K562 (cell line): ENCODE measurements around the gene MLX. TPM values are rescaled to one million over a fixed set of nuclear protein-coding genes. Genes with fewer than 3 reads are reported as not detected.

Experiments used
- BRD4 ChIP-seq: fragments of 200-600 bp; sonication (generic); IDR thresholded peaks from 2 replicates; pipeline ENCODE4 v1.6.1; 2017; ENCODE audit warnings: inconsistent platforms
- CBFA2T2 ChIP-seq: fragments of 450-650 bp; conservative IDR thresholded peaks from 2 replicates; pipeline ENCODE4 v1.6.1; 2017; ENCODE audit warnings: mild to moderate bottlenecking
- CBX3 ChIP-seq, 2 experiments: IDR thresholded peaks; 1 replicate in 1 of 2; 2 replicates in 1 of 2; pipeline ENCODE4 v1.6.1; 2012; ENCODE audit warnings: inconsistent platforms in 2 of 2, low read length in 2 of 2, borderline replicate concordance in 1 of 2, control low read depth in 1 of 2
- CUX1 ChIP-seq: fragments of 200-800 bp; sonication (Bioruptor generic); IDR thresholded peaks from 2 replicates; pipeline ENCODE4 v1.6.1; 2016; ENCODE audit warnings: missing genetic modification characterization, missing compliant biosample characterization
- ELF1 ChIP-seq: fragments of 200-800 bp; sonication (Bioruptor generic); IDR thresholded peaks from 2 replicates; pipeline ENCODE4 v1.6.1; 2016; ENCODE audit warnings: missing genetic modification characterization, missing compliant biosample characterization
- ESRRA ChIP-seq: fragments of 450-650 bp; IDR thresholded peaks from 2 replicates; pipeline ENCODE4 v1.6.1; 2014; ENCODE audit warnings: low read depth, mild to moderate bottlenecking, moderate library complexity, borderline replicate concordance
- ETS2 ChIP-seq: IDR thresholded peaks from 2 replicates; pipeline ENCODE4 v1.6.1; 2016; ENCODE audit warnings: borderline replicate concordance, missing genetic modification characterization, mild to moderate bottlenecking, moderate library complexity, missing compliant biosample characterization; ENCODE audit not compliant: poor library complexity, severe bottlenecking
- EZH2 ChIP-seq: IDR thresholded peaks from 2 replicates; pipeline ENCODE4 v1.6.1; 2012; ENCODE audit warnings: low read depth, mild to moderate bottlenecking, inconsistent platforms, low read length, borderline replicate concordance
- NFE2L1 ChIP-seq: fragments of 450-650 bp; IDR thresholded peaks from 2 replicates; pipeline ENCODE4 v1.6.1; 2016; ENCODE audit warnings: missing genetic modification characterization, low read depth, mild to moderate bottlenecking, missing compliant biosample characterization, moderate library complexity, borderline replicate concordance
- POLR2H ChIP-seq: IDR thresholded peaks from 2 replicates; pipeline ENCODE4 v1.6.1; 2016; ENCODE audit warnings: missing genetic modification characterization, low read depth, mild to moderate bottlenecking, control low read depth, missing compliant biosample characterization, moderate library complexity
- RBM17 ChIP-seq: fragments of 200-400 bp; formaldehyde crosslinking; IDR thresholded peaks from 2 replicates; pipeline ENCODE4 v1.6.1; 2017; ENCODE audit warnings: low read depth, mild to moderate bottlenecking, low read length, borderline replicate concordance
- SRSF1 ChIP-seq: fragments of 200-400 bp; formaldehyde crosslinking; IDR thresholded peaks from 2 replicates; pipeline ENCODE4 v1.6.1; 2017; ENCODE audit warnings: mild to moderate bottlenecking, low read depth, low read length, moderate library complexity
- SUPT5H ChIP-seq: fragments of 450-650 bp; IDR thresholded peaks from 2 replicates; pipeline ENCODE4 v1.6.1; 2016
- ZBTB8A ChIP-seq: fragments of 450-650 bp; IDR thresholded peaks from 2 replicates; pipeline ENCODE4 v1.6.1; 2018; ENCODE audit warnings: mild to moderate bottlenecking, moderate library complexity; ENCODE audit not compliant: partially characterized antibody
- ZNF184 ChIP-seq: sonication (generic); formaldehyde crosslinking; IDR thresholded peaks from 2 replicates; pipeline ENCODE4 v1.5.0; 2020; ENCODE audit warnings: missing genetic modification reagents
- ZSCAN32 ChIP-seq: fragments of 450-650 bp; formaldehyde crosslinking; IDR thresholded peaks from 2 replicates; pipeline ENCODE4 v1.4.0; 2020; ENCODE audit warnings: mild to moderate bottlenecking, moderate library complexity
- polyA plus RNA-seq, 8 experiments: library from polyadenylated mRNA; depleted of rRNA in 4 of 8; stranded (reverse) in 5 of 8; unstranded in 3 of 8; fragments of >200 nt; fragmentation: Nextera tagmentation in 2 of 8; fragmentation: Illumina TruSeq in 1 of 8; extraction: Ambion mirVana in 2 of 8; extraction: Trizol in 1 of 8; gene quantifications; 2 replicates each; pipeline versions ENCODE4 v1.2.1 to v1.2.3, GENCODE V29; 2011 to 2014; ENCODE audit warnings: inconsistent platforms in 1 of 8, missing spikeins in 1 of 8
- total RNA-seq, 7 experiments: library from RNA; depleted of rRNA in 6 of 7; stranded (reverse); fragments of >200 nt in 6 of 7; fragmentation: Illumina TruSeq in 2 of 7; extraction: Trizol in 2 of 7; gene quantifications; 2 replicates each; pipeline versions ENCODE4 v1.2.1 to v1.2.3, GENCODE V29; 2011 to 2021; ENCODE audit warnings: low replicate concordance in 1 of 7
- TF ChIP-seq, protein P1 (sequence below): sonication (generic); formaldehyde crosslinking; IDR thresholded peaks from 2 replicates; pipeline ENCODE4 v1.8.0; 2022; ENCODE audit warnings: mild to moderate bottlenecking, missing genetic modification reagents
- TF ChIP-seq, protein P2 (sequence below), 2 experiments: fragments of 450-650 bp in 1 of 2; IDR thresholded peaks; 2 replicates each; pipeline ENCODE4 v1.6.1; 2011 to 2017; ENCODE audit warnings: low read depth in 2 of 2, antibody characterized with exemption in 1 of 2, borderline replicate concordance in 1 of 2, low read length in 1 of 2, mild to moderate bottlenecking in 1 of 2, mixed read lengths in 1 of 2; ENCODE audit not compliant: control insufficient read depth in 1 of 2

MLX gene
- total and polyA plus RNA-seq, 9 of the 15 experiments (the other 6 are each of a cell fraction or from before 2014, with no cell fraction given) = 42.9 to 100 (median 58.9) TPM

DNA sequence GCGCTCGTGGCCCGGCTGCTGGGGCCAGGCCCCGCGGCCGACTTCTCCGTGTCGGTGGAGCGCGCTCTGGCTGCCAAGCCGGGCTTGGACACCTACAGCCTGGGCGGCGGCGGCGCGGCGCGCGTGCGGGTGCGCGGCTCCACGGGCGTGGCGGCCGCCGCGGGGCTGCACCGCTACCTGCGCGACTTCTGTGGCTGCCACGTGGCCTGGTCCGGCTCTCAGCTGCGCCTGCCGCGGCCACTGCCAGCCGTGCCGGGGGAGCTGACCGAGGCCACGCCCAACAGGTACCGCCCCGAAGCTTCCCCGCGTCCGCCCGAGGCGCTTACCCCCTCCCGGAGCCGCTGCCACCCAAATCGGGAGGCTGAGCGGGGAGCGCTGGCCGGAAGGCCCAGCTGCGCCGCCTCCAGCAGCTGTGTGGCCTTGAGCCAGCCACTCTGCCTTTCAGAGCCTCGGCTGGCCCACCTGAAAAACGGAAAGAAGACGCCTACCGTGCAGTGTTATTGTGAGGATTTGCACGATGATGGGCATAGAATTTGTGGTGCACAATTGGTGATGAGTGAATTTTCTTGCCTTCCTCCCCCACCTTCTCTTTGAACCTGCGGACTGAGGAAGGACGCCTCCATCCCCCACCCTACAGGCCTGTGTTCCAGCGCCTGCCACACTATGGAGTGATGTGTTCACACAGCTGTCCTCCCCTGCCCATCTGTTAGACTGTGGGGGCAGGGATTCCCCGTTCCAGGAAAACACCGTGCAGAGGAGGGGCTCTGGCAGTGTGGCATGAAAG, 30.3 kb upstream of the MLX start (continued):
- TF ChIP-seq CUX1 (CRISPR knock-in tag) = no peak
- TF ChIP-seq, protein P1, sequence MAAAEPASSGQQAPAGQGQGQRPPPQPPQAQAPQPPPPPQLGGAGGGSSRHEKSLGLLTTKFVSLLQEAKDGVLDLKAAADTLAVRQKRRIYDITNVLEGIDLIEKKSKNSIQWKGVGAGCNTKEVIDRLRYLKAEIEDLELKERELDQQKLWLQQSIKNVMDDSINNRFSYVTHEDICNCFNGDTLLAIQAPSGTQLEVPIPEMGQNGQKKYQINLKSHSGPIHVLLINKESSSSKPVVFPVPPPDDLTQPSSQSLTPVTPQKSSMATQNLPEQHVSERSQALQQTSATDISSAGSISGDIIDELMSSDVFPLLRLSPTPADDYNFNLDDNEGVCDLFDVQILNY (CRISPR knock-in tag) = no peak
- no peak; the same call in 1 of the 2 replicates for TF ChIP-seq CBFA2T2
- no peak for TF ChIP-seq CBX3 (IDR thresholded peaks at IDR 0.05; ENCODE audit: borderline replicate concordance in 1 of 2, low read length in 2 of 2)
- TF ChIP-seq POLR2H (tag) = no peak
- TF ChIP-seq, protein P2, sequence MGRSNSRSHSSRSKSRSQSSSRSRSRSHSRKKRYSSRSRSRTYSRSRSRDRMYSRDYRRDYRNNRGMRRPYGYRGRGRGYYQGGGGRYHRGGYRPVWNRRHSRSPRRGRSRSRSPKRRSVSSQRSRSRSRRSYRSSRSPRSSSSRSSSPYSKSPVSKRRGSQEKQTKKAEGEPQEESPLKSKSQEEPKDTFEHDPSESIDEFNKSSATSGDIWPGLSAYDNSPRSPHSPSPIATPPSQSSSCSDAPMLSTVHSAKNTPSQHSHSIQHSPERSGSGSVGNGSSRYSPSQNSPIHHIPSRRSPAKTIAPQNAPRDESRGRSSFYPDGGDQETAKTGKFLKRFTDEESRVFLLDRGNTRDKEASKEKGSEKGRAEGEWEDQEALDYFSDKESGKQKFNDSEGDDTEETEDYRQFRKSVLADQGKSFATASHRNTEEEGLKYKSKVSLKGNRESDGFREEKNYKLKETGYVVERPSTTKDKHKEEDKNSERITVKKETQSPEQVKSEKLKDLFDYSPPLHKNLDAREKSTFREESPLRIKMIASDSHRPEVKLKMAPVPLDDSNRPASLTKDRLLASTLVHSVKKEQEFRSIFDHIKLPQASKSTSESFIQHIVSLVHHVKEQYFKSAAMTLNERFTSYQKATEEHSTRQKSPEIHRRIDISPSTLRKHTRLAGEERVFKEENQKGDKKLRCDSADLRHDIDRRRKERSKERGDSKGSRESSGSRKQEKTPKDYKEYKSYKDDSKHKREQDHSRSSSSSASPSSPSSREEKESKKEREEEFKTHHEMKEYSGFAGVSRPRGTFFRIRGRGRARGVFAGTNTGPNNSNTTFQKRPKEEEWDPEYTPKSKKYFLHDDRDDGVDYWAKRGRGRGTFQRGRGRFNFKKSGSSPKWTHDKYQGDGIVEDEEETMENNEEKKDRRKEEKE (IDR thresholded peaks at IDR 0.05; ENCODE audit: borderline replicate concordance in 1 of 2, control insufficient read depth in 1 of 2, low read depth in 2 of 2, low read length in 1 of 2) = no peak
- TF ChIP-seq NFE2L1 (tag) = no peak
- TF ChIP-seq ETS2 (tag) = no peak
- no peak; the same call in 1 of the 2 replicates for TF ChIP-seq SUPT5H
- TF ChIP-seq ZNF184 (CRISPR knock-in tag) = no peak
- TF ChIP-seq EZH2 = no peak
- TF ChIP-seq ZSCAN32 = no peak
- peak; percentile 34; the same call in 1 of the 2 replicates for TF ChIP-seq ESRRA
- TF ChIP-seq SRSF1 = no peak
- no peak for TF ChIP-seq RBM17
- TF ChIP-seq ELF1 = no peak
- no peak for TF ChIP-seq BRD4
- no peak for TF ChIP-seq ZBTB8A
